HG03066 (cell line): ENCODE results near the gene SLC38A6.

Source experiments
- ATAC-seq: cut with Tn5 transposase; IDR thresholded peaks from one replicate; pipeline ENCODE4 v1.9.1; 2021; ENCODE audit warnings: low read depth; ENCODE audit not compliant: unreplicated experiment

SLC38A6 gene

GRCh38 chr14:61101803-61102548, 120.9 kb downstream of the SLC38A6 start:
- ATAC-seq = no peak
